Upper lobe of left lung (tissue), 4 donors: ENCODE results near the gene FBXO27.

ENCODE experiments used
- POLR2A ChIP-seq, 4 donors: fragments of 450-650 bp; IDR thresholded peaks; one replicate each; pipeline ENCODE4 v1.5.1; 2016 to 2017; ENCODE audit warnings: antibody characterized with exemption in 4 of 4, mild to moderate bottlenecking in 2 of 4
- TF ChIP-seq, protein P1 (sequence below), 6 experiments: fragments of 450-650 bp in 4 of 6; fragments of 200-600 bp in 2 of 6; sonication (generic) in 2 of 6; IDR thresholded peaks; one replicate each; pipeline ENCODE4 v1.5.1; 2016 to 2019; ENCODE audit warnings: antibody characterized with exemption in 6 of 6

DNA sequence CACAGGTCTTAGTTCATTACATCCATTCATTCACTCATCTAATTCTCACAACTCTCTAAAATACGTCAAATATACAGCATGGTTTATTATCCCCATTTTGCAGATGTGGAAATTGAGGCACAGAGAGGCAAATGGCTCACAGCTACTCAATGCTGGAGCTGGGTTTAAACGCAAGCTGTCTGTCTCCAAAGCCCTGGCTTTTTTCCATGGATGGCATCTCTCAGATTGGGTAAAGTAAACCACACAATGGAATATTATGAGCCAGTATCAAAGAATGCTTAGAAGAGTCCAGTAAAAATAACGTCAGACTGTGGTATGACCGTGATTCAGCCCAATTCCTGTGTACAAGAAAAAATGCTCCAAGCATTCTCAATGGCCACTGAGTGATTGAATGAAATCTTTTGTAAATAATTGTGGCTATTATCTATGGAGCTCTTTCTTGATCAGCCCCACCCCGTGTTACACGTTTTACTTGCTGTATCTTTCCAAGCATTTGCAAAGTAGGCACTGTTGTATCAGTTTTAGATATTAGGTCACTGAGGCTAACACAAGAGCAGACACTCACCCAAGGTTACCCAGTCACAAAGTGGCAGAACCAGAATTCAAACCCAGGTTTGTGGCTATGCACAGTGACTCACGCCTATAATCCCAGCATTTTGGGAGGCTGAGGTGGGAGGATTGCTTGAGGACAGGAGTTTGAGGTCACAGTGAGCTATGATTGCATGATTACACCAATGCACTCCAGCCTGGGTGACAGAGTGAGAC is 46.3 kb upstream of the FBXO27 start:
- TF ChIP-seq POLR2A (IDR thresholded peaks at IDR 0.05) = no peak
- TF ChIP-seq, protein P1, sequence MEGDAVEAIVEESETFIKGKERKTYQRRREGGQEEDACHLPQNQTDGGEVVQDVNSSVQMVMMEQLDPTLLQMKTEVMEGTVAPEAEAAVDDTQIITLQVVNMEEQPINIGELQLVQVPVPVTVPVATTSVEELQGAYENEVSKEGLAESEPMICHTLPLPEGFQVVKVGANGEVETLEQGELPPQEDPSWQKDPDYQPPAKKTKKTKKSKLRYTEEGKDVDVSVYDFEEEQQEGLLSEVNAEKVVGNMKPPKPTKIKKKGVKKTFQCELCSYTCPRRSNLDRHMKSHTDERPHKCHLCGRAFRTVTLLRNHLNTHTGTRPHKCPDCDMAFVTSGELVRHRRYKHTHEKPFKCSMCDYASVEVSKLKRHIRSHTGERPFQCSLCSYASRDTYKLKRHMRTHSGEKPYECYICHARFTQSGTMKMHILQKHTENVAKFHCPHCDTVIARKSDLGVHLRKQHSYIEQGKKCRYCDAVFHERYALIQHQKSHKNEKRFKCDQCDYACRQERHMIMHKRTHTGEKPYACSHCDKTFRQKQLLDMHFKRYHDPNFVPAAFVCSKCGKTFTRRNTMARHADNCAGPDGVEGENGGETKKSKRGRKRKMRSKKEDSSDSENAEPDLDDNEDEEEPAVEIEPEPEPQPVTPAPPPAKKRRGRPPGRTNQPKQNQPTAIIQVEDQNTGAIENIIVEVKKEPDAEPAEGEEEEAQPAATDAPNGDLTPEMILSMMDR (IDR thresholded peaks at IDR 0.05) = no peak
